HEK293 (cell line): ENCODE measurements around the gene IP6K2.
A peak's percentile ranks its signal among the peaks of the same experiment; 100 is the strongest.

Source experiments
- GFI1B ChIP-seq: fragments of 450-650 bp; formaldehyde crosslinking; IDR thresholded peaks from 2 replicates; pipeline ENCODE4 v1.5.1; 2016; ENCODE audit warnings: missing biosample characterization, missing genetic modification characterization
- GLI2 ChIP-seq: fragments of 450-650 bp; formaldehyde crosslinking; IDR thresholded peaks from 2 replicates; pipeline ENCODE4; 2017; ENCODE audit warnings: missing biosample characterization, missing genetic modification characterization, low read depth, borderline replicate concordance
- GLI4 ChIP-seq: fragments of 450-650 bp; formaldehyde crosslinking; IDR thresholded peaks from 2 replicates; pipeline ENCODE4 v1.5.1; 2016; ENCODE audit warnings: missing biosample characterization, missing genetic modification characterization
- HIC1 ChIP-seq: fragments of 450-650 bp; formaldehyde crosslinking; IDR thresholded peaks from 2 replicates; pipeline ENCODE4 v1.5.1; 2016; ENCODE audit warnings: missing biosample characterization, missing genetic modification characterization
- HOXC10 ChIP-seq: sonication (generic); formaldehyde crosslinking; IDR thresholded peaks from 2 replicates; pipeline ENCODE4 v1.8.1; 2023; ENCODE audit warnings: mild to moderate bottlenecking, missing genetic modification reagents
- IKZF3 ChIP-seq: fragments of 450-650 bp; IDR thresholded peaks from 2 replicates; pipeline ENCODE4 v1.5.0; 2018; ENCODE audit warnings: missing biosample characterization, mild to moderate bottlenecking, missing genetic modification characterization, moderate library complexity
- KLF1 ChIP-seq: fragments of 450-650 bp; formaldehyde crosslinking; IDR thresholded peaks from 2 replicates; pipeline ENCODE4 v1.5.1; 2016; ENCODE audit warnings: missing biosample characterization, missing genetic modification characterization
- KLF10 ChIP-seq: fragments of 450-650 bp; IDR thresholded peaks from 2 replicates; pipeline ENCODE4 v1.5.1; 2018; ENCODE audit warnings: missing biosample characterization, mild to moderate bottlenecking, missing genetic modification characterization
- KLF17 ChIP-seq: fragments of 450-650 bp; formaldehyde crosslinking; IDR thresholded peaks from 2 replicates; pipeline ENCODE4 v1.5.1; 2016; ENCODE audit warnings: missing biosample characterization, missing genetic modification characterization
- KLF9 ChIP-seq: fragments of 450-650 bp; formaldehyde crosslinking; IDR thresholded peaks from 2 replicates; pipeline ENCODE4 v1.5.1; 2016; ENCODE audit warnings: missing biosample characterization, missing genetic modification characterization, low read depth
- MYNN ChIP-seq: fragments of 450-650 bp; formaldehyde crosslinking; IDR thresholded peaks from 2 replicates; pipeline ENCODE4 v1.5.1; 2016; ENCODE audit warnings: missing biosample characterization, missing genetic modification characterization, borderline replicate concordance
- MZF1 ChIP-seq: fragments of 450-650 bp; formaldehyde crosslinking; IDR thresholded peaks from 2 replicates; pipeline ENCODE4 v1.5.1; 2017; ENCODE audit warnings: missing biosample characterization, missing genetic modification characterization, borderline replicate concordance
- OVOL3 ChIP-seq: fragments of 450-650 bp; formaldehyde crosslinking; IDR thresholded peaks from 2 replicates; pipeline ENCODE4 v1.5.1; 2016; ENCODE audit warnings: missing biosample characterization, missing genetic modification characterization
- PRDM4 ChIP-seq: fragments of 450-650 bp; formaldehyde crosslinking; IDR thresholded peaks from 2 replicates; pipeline ENCODE4 v1.5.1; 2017; ENCODE audit warnings: missing biosample characterization, missing genetic modification characterization
- YY1 ChIP-seq: fragments of 450-650 bp; formaldehyde crosslinking; IDR thresholded peaks from 2 replicates; pipeline ENCODE4 v1.5.1; 2018; ENCODE audit warnings: missing biosample characterization, missing genetic modification characterization
- ZBTB1 ChIP-seq: fragments of 450-650 bp; formaldehyde crosslinking; IDR thresholded peaks from 2 replicates; pipeline ENCODE4 v1.5.1; 2016; ENCODE audit warnings: missing biosample characterization, missing genetic modification characterization
- ZBTB8A ChIP-seq: fragments of 450-650 bp; formaldehyde crosslinking; IDR thresholded peaks from 2 replicates; pipeline ENCODE4 v1.5.1; 2016; ENCODE audit warnings: missing biosample characterization, missing genetic modification characterization
- ZNF133 ChIP-seq: fragments of 450-650 bp; formaldehyde crosslinking; IDR thresholded peaks from 2 replicates; pipeline ENCODE4 v1.5.1; 2016; ENCODE audit warnings: missing biosample characterization, missing genetic modification characterization
- ZNF157 ChIP-seq: fragments of 450-650 bp; formaldehyde crosslinking; IDR thresholded peaks from 2 replicates; pipeline ENCODE4 v1.5.1; 2016; ENCODE audit warnings: missing biosample characterization, missing genetic modification characterization
- ZNF169 ChIP-seq: fragments of 450-650 bp; formaldehyde crosslinking; IDR thresholded peaks from 2 replicates; pipeline ENCODE4 v1.5.1; 2016; ENCODE audit warnings: missing biosample characterization, missing genetic modification characterization
- ZNF2 ChIP-seq: fragments of 450-650 bp; formaldehyde crosslinking; IDR thresholded peaks from 2 replicates; pipeline ENCODE4 v1.5.1; 2016; ENCODE audit warnings: missing biosample characterization, missing genetic modification characterization
- ZNF211 ChIP-seq: fragments of 450-650 bp; formaldehyde crosslinking; IDR thresholded peaks from 2 replicates; pipeline ENCODE4 v1.5.1; 2016; ENCODE audit warnings: low read depth, missing biosample characterization, missing genetic modification characterization
- ZNF221 ChIP-seq: fragments of 450-650 bp; formaldehyde crosslinking; IDR thresholded peaks from 2 replicates; pipeline ENCODE4 v1.5.1; 2017; ENCODE audit warnings: missing biosample characterization, missing genetic modification characterization, borderline replicate concordance
- ZNF280C ChIP-seq: fragments of 450-650 bp; formaldehyde crosslinking; IDR thresholded peaks from 2 replicates; pipeline ENCODE4 v1.5.1; 2016; ENCODE audit warnings: missing biosample characterization, missing genetic modification characterization
- ZNF341 ChIP-seq: fragments of 450-650 bp; formaldehyde crosslinking; IDR thresholded peaks from 2 replicates; pipeline ENCODE4; 2016; ENCODE audit warnings: low read depth, missing biosample characterization, missing genetic modification characterization
- ZNF37A ChIP-seq: fragments of 450-650 bp; IDR thresholded peaks from 2 replicates; pipeline ENCODE4 v1.5.1; 2018; ENCODE audit warnings: missing biosample characterization, missing genetic modification characterization
- ZNF510 ChIP-seq: fragments of 450-650 bp; formaldehyde crosslinking; IDR thresholded peaks from 2 replicates; pipeline ENCODE4 v1.5.1; 2018; ENCODE audit warnings: mild to moderate bottlenecking, missing genetic modification characterization, missing biosample characterization; ENCODE audit not compliant: insufficient replicate concordance
- ZNF530 ChIP-seq: fragments of 450-650 bp; formaldehyde crosslinking; IDR thresholded peaks from 2 replicates; pipeline ENCODE4 v1.5.1; 2016; ENCODE audit warnings: low read depth, missing biosample characterization, missing genetic modification characterization
- ZNF549 ChIP-seq: fragments of 450-650 bp; IDR thresholded peaks from 2 replicates; pipeline ENCODE4 v1.5.1; 2018; ENCODE audit warnings: missing biosample characterization, missing genetic modification characterization, mild to moderate bottlenecking, inconsistent platforms, moderate library complexity
- ZNF654 ChIP-seq: fragments of 450-650 bp; formaldehyde crosslinking; IDR thresholded peaks from 2 replicates; pipeline ENCODE4 v1.5.1; 2016; ENCODE audit warnings: low read depth, missing biosample characterization, missing genetic modification characterization
- ZNF701 ChIP-seq: fragments of 450-650 bp; formaldehyde crosslinking; IDR thresholded peaks from 2 replicates; pipeline ENCODE4 v1.5.1; 2016; ENCODE audit warnings: missing biosample characterization, missing genetic modification characterization
- ZNF768 ChIP-seq: fragments of 450-650 bp; formaldehyde crosslinking; IDR thresholded peaks from 2 replicates; pipeline ENCODE4 v1.5.1; 2018; ENCODE audit warnings: missing biosample characterization, mild to moderate bottlenecking, missing genetic modification characterization
- TF ChIP-seq, protein P1 (sequence below): fragments of 450-650 bp; formaldehyde crosslinking; IDR thresholded peaks from 2 replicates; pipeline ENCODE4; 2016; ENCODE audit warnings: missing biosample characterization, missing genetic modification characterization

The IP6K2 gene

DNA sequence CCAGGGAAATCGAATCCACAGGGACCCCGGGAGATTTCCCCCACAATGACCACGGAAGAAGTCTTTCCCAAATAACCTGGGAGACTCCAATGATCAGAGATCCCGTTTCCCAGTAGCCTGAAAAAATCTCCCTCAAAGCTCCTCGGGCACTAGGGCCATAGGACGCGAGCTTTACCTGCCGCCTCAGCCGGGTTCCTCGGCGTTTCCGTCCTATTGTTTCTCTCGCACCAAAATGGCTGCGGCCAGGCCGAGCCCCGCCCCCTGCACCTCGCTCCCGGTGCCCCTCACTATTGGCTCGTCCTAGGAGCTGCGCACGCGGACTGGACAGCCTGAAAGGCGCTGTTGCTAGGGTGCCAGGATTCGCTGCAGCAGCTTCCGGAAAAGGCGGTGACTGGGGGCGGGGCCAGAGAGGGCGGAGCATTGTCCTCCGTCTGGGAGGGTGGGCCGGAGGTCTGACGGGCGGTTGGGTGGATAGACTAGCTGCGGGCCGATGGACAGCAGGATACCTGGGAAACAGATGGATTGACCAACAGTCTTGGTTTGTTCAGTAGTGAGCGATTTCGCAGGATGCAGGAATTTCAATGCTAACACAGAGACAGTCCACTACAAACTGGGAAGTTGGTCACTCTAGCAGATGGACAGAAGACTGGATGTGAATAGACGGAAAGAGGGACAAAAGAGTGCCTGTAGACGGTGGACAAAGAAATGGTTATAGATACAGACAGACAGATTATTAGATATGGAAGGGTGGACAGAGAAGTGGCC, at the start of gene IP6K2 (continued):
- TF ChIP-seq ZNF37A (tag by site-specific recombination): no peak
- TF ChIP-seq HIC1 (tag by site-specific recombination): no peak
- peak; percentile 37; the same call in 1 of the 2 replicates for TF ChIP-seq KLF1 (tag by site-specific recombination)
- no peak for TF ChIP-seq ZNF530
- TF ChIP-seq ZNF768: no peak
- TF ChIP-seq ZNF2 (tag by site-specific recombination): no peak
- TF ChIP-seq ZNF549 (tag by site-specific recombination): no peak
- no peak for TF ChIP-seq OVOL3 (tag by site-specific recombination)
- TF ChIP-seq KLF9 (tag by site-specific recombination): peak; percentile 91
- no peak for TF ChIP-seq ZNF169 (tag by site-specific recombination)
- TF ChIP-seq KLF17 (tag by site-specific recombination): no peak
- no peak for TF ChIP-seq ZNF654
- TF ChIP-seq MYNN (tag by site-specific recombination): no peak
- no peak for TF ChIP-seq HOXC10 (CRISPR knock-in tag)
- no peak for TF ChIP-seq ZBTB1 (tag by site-specific recombination)
- TF ChIP-seq ZNF341 (tag by site-specific recombination): 0 out of 2 replicates have a peak, but pooled peaks have one; percentile 11
- no peak for TF ChIP-seq ZNF701 (tag by site-specific recombination)
- no peak for TF ChIP-seq PRDM4 (tag by site-specific recombination)
- TF ChIP-seq KLF10 (tag by site-specific recombination): peak; percentile 48; the same call in 1 of the 2 replicates
- no peak for TF ChIP-seq MZF1 (tag by site-specific recombination)
- no peak for TF ChIP-seq ZNF133 (tag by site-specific recombination)
- no peak for TF ChIP-seq ZNF510 (tag by site-specific recombination)
- no peak for TF ChIP-seq IKZF3
- no peak for TF ChIP-seq ZNF157 (tag by site-specific recombination)
- TF ChIP-seq YY1: no peak; the same call in 1 of the 2 replicates
- no peak for TF ChIP-seq GFI1B (tag by site-specific recombination)
- TF ChIP-seq GLI4 (tag by site-specific recombination): no peak
- TF ChIP-seq, protein P1, sequence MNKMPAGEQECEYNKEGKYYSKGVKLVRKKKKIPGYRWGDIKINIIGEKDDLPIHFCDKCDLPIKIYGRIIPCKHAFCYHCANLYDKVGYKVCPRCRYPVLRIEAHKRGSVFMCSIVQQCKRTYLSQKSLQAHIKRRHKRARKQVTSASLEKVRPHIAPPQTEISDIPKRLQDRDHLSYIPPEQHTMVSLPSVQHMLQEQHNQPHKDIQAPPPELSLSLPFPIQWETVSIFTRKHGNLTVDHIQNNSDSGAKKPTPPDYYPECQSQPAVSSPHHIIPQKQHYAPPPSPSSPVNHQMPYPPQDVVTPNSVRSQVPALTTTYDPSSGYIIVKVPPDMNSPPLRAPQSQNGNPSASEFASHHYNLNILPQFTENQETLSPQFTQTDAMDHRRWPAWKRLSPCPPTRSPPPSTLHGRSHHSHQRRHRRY (tag by site-specific recombination): no peak
- TF ChIP-seq ZNF211 (tag by site-specific recombination): no peak
- TF ChIP-seq ZNF280C: no peak
- TF ChIP-seq ZBTB8A (tag by site-specific recombination): no peak
- TF ChIP-seq ZNF221 (tag by site-specific recombination): no peak
- no peak for TF ChIP-seq GLI2
